ENCODE data around the gene AK2.
"Not testable (repeated sequence)": the region's sequence is repeated elsewhere in the genome, so short reads cannot be mapped to it uniquely, and the experiment has no call there.

The AK2 gene

GRCh38 chr1:33055210-33056008 lies 18.7 kb upstream of the AK2 start:
- in situ Hi-C loops (cut with MboI; ENCODE audit: low sequenced_read_pairs): no loop called here

GRCh38 chr1:33050221-33051076 lies 13.8 kb upstream of the AK2 start:
- in situ Hi-C loops (cut with MboI; ENCODE audit: low sequenced_read_pairs): no loop called here

- in situ Hi-C loops (cut with MboI; ENCODE audit: low sequenced_read_pairs): no loop called here
These were observed 12.7 kb upstream of the AK2 start for GRCh38 chr1:33049371-33049770.

- in situ Hi-C loops (cut with MboI; ENCODE audit: low sequenced_read_pairs): no loop called here
These were observed 11.7 kb upstream of the AK2 start for GRCh38 chr1:33048426-33048825.

- in situ Hi-C loops (cut with MboI; ENCODE audit: low sequenced_read_pairs): no loop called here
These were observed 11.2 kb upstream of the AK2 start for GRCh38 chr1:33047839-33048305.

GRCh38 chr1:33047290-33047689 lies 10.6 kb upstream of the AK2 start:
- in situ Hi-C loops (cut with MboI; ENCODE audit: low sequenced_read_pairs): no loop called here

- in situ Hi-C loops (cut with MboI; ENCODE audit: low sequenced_read_pairs): not testable (repeated sequence)
These were observed 9.6 kb upstream of the AK2 start for GRCh38 chr1:33046234-33046633.

- in situ Hi-C loops (cut with MboI; ENCODE audit: low sequenced_read_pairs): no loop called here
These were observed 9.1 kb upstream of the AK2 start for GRCh38 chr1:33045814-33046213.

- in situ Hi-C loops (cut with MboI; ENCODE audit: low sequenced_read_pairs): no loop called here
These were observed 8.6 kb upstream of the AK2 start for GRCh38 chr1:33045246-33045645.

- in situ Hi-C loops (cut with MboI; ENCODE audit: low sequenced_read_pairs): no loop called here
These were observed 6.8 kb upstream of the AK2 start for GRCh38 chr1:33043267-33044092.

- in situ Hi-C loops (cut with MboI; ENCODE audit: low sequenced_read_pairs): no loop called here
These were observed 6.1 kb upstream of the AK2 start for GRCh38 chr1:33042831-33043230.

GRCh38 chr1:33041026-33041425 lies 4.3 kb upstream of the AK2 start:
- in situ Hi-C loops (cut with MboI; ENCODE audit: low sequenced_read_pairs): no loop called here

GRCh38 chr1:33039840-33040239 lies 3.2 kb upstream of the AK2 start:
- in situ Hi-C loops (cut with MboI; ENCODE audit: low sequenced_read_pairs): no loop called here

- in situ Hi-C loops (cut with MboI; ENCODE audit: low sequenced_read_pairs): no loop called here
These were observed 595 bp downstream of the AK2 start for GRCh38 chr1:33036051-33036525.

GRCh38 chr1:33032126-33032869 lies 4.4 kb downstream of the AK2 start:
- in situ Hi-C loops (cut with MboI; ENCODE audit: low sequenced_read_pairs): no loop called here

GRCh38 chr1:33031506-33031905 lies 5.2 kb downstream of the AK2 start:
- in situ Hi-C loops (cut with MboI; ENCODE audit: low sequenced_read_pairs): no loop called here

- in situ Hi-C loops (cut with MboI; ENCODE audit: low sequenced_read_pairs): no loop called here
These were observed 6.1 kb downstream of the AK2 start for GRCh38 chr1:33030575-33030974.

GRCh38 chr1:33029921-33030320 lies 6.8 kb downstream of the AK2 start:
- in situ Hi-C loops (cut with MboI; ENCODE audit: low sequenced_read_pairs): no loop called here

- in situ Hi-C loops (cut with MboI; ENCODE audit: low sequenced_read_pairs): no loop called here
These were observed 7.5 kb downstream of the AK2 start for GRCh38 chr1:33029209-33029608.

GRCh38 chr1:33025761-33026160 lies 10.9 kb downstream of the AK2 start:
- in situ Hi-C loops (cut with MboI; ENCODE audit: low sequenced_read_pairs): no loop called here
